Measurements from ENCODE around the gene LAMC1.

The LAMC1 gene

DNA sequence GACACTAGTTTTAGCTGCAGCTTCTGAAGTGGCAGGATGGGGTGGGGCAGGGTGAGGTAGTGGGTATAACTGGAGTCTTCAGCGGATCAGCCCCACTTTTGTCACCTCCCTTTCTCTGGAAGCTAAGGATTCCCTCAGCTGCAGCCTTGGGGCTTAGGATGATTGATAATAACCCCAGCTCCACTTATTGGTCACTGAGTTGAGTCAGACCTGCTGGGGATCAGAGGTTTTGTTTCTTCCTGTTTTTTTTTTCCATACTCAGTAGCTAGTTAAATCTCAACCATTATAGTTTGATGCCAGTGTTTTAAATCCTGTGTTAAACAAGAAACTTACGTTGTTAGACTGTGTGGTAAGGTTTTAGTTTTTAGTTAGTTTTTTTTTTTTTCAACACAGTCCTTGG, 57.2 kb downstream of the LAMC1 start:
- no peak for DNase-seq

- no peak for DNase-seq
Measured at GRCh38 chr1:183081402-183082120, 58.3 kb downstream of the LAMC1 start.

DNA sequence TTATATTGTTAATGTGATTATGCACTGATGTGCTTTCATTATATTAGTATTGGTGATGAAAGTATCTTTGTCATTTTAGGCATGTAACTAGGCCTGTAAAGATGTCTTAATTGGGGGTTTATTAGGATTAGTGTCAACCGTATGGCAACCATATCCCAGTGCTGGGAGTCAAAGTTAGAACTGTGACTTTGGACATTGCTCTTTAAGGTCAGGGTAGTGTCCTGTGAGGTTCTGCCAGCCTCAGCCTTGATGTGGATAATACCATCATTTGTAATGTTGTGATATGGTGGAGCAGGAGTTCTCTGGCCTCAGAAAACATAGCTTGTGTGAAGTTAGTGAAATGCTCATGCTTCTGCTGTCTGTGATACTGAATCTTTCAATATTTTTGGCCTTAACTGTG, 59.4 kb downstream of the LAMC1 start:
- no peak for DNase-seq

GRCh38 chr1:183087001-183087400, 63.8 kb downstream of the LAMC1 start:
- no peak for DNase-seq

- DNase-seq: no peak
Measured at GRCh38 chr1:183089025-183089639, 65.9 kb downstream of the LAMC1 start.

- no peak for DNase-seq
Measured at GRCh38 chr1:183090391-183091006, 67.3 kb downstream of the LAMC1 start.

GRCh38 chr1:183091181-183091580, 68.0 kb downstream of the LAMC1 start:
- no peak for DNase-seq

DNA sequence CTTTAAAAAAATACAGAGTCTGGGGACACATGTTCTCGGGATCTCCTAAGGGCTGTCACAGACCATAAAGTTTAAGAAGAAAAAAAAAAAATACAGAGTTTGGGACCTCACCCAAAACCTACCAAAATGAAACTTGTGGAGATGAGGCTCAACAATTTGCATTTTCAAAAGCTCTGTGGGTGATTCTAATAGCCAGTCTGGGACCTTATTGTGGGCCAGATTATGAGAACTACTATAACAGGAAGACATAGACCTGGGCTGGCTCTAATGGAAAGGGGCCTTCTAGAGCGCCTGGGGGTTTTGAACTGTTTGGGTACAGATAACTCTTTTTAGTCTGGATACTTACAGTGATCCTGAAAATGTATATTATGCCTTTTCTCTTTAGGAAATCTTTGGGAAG, 69.1 kb downstream of the LAMC1 start:
- DNase-seq: no peak

DNA sequence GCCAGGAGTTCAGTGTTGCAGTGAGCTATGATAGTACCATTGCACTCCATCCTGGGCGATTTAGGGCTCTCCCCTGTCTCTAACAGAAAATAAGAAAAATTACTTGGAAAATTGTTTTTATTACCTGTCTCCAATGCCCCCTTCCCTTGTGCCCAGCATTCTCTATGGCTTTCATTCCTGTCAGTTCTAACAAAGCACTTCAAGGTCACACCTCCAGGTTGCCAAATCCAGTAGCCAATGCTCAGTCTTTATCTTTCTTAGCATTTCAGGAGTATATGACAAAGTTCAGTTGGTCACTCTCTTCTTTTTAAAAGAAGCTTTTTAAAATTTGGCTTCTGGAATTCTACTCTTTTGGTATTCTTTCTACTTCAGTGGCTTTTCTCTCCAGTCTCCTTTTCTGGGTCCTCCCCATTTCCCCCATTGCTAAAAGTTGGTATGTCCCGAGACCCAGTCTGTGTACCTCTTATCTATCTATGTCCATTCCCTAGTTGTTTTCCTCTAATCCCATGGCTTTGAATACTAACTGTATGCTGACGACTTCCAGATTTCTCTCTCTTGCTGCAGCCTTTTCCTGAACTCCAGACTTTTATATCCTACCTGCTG, 69.9 kb downstream of the LAMC1 start:
- DNase-seq: no peak

DNA sequence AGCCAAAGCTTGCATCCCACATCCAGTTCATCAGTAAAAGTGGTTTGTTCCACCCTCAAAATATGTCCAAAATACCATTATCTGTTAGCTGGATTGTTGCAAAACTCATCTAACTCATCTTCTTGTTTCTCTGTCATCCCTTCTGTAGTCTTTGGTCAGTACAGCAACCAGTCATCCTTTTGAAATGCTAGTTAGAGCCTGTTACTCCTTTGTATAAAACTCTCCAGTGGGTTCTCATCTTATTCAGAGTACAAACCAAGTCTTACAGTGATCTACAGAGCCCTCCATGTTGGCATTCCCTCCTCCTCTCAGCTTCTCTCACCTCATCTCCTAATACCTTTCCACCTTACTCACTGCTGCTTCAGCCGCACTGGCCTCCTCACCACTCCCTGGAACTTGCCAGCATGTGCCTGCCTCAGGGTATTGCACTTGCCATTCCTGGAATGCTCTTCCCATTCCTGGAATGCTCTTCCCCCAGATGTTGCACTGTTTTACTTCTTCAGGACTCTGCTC, 70.6 kb downstream of the LAMC1 start:
- no peak for DNase-seq

DNA sequence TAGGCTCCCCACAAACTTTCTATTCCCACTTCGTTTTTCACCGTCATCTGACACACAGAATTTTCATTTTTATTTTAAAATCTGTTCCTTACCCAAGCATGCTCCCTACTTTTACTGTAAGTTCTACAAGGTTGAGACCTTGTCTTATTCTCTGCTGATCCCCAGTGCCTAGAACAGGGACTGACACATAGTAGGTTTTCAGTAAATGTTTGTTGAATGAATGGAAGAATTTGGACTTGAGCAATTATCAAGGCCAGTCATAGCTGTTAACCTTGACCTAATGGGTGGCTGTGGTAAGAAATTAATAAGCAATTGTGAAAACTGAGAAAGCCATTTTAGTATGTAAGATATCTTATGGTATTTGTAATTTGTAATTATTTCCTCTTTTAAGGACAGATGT, 71.1 kb downstream of the LAMC1 start:
- no peak for DNase-seq

DNA sequence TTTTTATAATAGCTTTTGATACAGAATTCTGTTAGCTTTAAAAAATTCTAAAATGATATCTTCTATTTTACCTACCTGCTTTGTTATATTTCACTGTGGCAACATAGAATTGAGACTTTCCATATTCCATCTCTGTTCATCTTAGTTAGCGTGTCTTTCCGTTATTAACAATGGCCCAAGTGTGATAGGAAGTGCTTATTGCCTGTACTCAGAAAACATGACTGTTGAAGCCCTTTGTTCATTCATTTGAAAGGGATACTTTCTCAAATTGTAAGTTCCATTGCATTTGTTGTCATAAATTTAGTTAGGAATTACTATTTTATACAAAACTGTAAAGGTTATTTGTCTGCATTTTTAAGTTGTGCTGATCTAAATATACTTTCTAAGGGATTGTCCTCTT, 73.1 kb downstream of the LAMC1 start:
- no peak for DNase-seq

GRCh38 chr1:183096894-183097293, 73.7 kb downstream of the LAMC1 start:
- DNase-seq: no peak

DNA sequence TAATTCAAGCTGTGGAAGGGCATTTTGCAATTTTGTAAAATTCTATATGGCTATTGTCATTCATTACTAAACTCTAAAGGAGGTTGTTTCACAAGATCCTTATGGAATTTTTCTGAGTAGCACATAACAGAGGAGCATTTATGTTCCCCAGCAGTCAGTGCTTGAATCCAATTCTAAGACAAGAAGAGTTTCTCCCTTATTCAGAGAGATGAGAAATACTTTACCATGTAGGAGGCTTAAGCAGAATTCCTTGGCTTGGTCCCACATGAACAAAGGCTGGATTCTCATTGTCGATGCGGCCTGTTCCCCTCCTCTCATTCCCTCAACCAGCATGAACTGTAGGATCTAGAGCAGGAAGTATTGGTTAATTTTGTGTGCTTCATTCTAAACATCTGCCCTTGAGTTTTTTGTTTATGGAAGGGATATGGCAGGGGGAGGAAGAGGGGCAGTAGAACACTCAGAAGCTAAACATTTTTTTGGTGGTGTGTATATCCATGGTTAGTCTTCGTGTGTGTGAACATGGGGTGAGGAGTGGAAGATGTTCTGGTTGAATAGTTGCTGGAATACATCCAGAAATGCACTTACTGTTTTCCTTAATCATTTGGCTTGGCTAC, 74.3 kb downstream of the LAMC1 start:
- DNase-seq: no peak

DNA sequence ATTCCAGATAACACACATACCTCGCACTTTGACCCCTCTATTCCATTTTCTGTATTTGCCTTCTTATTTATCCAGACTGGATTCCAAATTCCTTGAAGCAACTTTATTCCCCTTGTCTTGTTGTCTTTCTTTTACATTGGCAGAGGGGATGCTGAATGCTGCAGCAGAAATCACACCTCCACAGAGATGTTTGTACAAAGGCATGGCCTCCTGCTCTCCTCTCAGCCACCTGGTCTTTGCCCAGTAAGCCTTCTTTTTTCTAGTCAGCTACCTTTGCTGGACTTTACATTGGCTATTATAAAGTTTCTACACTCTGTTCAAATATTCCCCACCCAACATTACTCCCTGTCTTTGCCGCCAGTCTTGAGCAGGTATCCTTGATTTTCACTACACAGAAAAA, 75.1 kb downstream of the LAMC1 start:
- DNase-seq: no peak

GRCh38 chr1:183100361-183100974, 77.2 kb downstream of the LAMC1 start:
- DNase-seq: no peak

GRCh38 chr1:183101081-183101480, 77.9 kb downstream of the LAMC1 start:
- no peak for DNase-seq

DNA sequence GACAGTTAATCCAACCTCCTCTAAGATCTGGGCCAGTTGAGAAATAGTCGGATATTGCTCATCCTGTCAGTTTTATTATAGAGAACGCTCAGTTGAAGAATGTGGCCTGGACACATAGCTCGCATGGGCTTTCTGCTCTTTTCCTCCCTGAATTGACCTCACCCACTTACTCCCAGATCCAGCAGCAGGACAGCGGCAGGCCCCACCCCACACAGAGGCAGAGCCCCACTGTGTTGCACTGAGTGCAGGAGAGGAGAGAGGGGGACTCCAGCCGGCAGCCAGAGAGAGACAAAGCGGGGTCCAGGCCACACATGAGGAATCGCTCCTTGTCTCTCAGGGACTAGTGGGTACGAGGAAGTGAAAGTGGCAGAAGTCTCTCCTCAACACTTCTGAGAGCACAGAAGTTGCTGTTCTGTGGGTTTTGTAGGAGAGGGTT, 78.6 kb downstream of the LAMC1 start:
- DNase-seq: no peak

DNA sequence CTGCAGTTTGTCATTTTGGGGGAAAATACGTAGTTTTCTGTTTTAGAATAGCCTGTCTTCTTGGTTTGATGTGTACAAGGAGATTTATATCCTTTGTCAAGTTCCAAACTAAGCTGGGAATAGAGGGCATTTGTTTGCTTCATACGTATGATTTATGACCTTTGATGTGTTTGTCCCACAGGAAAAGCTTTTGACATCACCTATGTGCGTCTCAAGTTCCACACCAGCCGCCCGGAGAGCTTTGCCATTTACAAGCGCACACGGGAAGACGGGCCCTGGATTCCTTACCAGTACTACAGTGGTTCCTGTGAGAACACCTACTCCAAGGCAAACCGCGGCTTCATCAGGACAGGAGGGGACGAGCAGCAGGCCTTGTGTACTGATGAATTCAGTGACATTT, 79.9 kb downstream of the LAMC1 start:
- no peak for DNase-seq

DNA sequence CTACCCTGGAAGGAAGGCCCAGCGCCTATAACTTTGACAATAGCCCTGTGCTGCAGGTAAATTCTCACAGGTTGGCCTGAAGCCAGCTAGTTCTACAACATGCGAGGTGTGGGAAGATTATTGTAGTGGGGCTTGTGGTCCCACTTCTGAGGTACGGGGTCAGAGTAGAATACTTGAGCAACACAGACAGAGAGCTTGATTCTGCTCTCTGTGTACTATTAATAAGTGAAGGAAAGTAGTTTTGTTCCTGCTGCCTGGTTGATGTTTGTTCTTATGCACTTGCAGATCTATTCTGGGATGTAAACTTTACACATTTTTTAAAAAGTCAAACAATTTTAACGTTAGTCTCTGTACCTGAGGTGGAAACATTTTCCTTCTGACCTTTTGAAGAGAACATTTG, 80.4 kb downstream of the LAMC1 start:
- DNase-seq: no peak

GRCh38 chr1:183105449-183105848, 82.2 kb downstream of the LAMC1 start:
- no peak for DNase-seq

GRCh38 chr1:183106166-183106565, 82.9 kb downstream of the LAMC1 start:
- DNase-seq: no peak

DNA sequence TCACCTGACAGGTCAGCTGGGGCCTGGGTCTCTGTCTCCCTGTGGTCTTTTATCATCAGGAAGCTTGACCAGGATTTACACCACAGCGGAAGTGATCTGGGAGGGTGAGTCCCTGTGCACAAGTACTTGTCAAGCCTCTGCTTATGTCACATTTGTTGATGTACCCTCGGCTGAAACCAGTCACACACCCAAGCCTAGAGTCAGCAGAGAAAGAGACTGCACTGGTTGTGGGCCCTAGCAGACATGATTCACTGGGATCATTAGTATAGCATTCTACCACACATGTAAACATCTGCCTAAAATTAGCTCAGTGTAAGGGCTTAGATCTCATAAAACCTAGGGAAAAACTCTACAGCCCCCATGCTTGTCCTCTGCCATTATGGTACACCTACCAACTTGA, 83.5 kb downstream of the LAMC1 start:
- no peak for DNase-seq
